ENCODE data around the gene DHX30.

DHX30 gene

DNA sequence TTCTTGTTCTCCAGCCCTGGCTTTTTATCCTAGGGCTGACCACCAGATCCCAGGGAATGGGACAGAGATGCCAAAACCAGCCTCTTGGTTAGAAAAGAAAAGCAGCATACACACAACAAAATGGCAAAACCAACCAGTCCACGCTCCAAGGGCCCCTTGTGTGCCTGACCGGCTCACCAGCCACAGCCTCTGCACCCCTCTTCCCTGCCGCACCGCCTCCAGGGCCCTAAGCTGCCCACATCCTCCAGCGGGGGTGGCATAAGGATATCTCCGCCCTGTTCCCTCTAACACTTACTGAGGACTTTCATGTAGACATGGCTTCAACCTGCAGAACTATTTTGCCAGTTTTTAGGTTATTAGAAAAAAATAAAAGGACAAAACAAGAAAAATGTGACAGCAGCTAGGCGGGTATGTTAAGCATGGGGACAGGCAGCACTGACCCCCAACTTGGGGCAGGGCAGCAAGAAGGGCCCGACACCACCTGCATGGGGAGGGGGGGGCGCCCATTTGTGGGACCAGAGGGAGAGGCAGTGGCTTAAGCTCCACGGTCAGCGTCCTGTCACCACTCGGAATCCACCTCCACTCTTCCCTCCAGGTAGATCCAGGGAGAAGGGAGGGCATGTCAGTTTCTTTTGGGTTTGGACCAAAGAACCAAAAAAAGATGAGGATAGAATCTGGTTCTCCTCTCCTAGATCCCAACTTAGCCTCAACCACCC lies 49.1 kb downstream of the DHX30 start:
- DNase-seq (ENCODE audit: low read depth, low spot score) = no peak

DNA sequence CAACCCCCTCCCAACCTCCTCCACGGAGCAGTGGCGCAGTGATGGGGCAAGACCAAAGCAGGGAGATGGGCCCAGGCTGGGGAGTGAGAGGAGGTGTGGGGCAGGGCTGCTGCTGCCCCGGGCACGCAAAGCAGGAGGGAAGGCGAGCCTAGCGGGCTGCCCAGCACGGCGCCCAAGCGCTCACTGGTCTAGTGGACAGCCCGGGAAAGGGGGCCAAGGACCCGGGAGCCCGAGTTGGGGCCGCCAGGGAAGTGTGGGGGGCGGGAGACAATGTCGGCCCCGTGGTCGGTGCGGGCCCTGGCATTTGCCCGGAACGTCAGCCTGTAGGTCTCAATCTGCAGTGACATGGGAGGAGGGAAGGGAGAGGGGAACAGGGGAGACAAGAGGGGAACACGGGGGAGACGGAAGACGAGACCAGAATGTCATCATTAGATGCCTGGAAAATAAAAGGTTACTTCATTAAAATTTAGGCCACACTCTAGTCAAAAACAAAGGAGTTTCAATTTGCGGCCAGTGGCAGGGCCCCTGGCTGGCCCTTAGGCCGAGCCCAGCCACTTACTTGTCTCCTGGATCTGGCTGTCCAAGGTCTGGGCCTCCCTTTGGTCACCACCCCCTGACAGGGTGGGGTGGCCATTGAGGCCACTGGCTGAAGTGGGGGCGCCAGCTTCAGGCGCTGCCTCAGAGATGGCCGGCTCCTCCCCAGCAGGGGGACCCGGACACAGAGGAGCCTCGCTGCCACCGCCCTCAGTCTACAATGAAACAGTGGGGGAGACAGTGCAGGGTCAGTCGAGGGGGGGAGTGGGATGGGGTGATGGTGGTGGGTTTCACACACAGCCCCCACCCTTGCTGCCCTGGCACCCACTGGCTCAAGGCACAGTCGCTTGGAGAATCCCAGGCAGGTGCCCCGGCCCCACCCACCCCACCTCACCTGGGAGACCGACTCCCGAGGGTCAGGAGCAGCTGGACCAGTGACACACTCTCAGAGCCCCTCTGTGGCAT lies 50.0 kb downstream of the DHX30 start:
- DNase-seq (ENCODE audit: low read depth, low spot score) = no peak

GRCh38 chr3:47854267-47854666 lies 51.3 kb downstream of the DHX30 start:
- DNase-seq (ENCODE audit: low read depth, low spot score) = no peak

DNA sequence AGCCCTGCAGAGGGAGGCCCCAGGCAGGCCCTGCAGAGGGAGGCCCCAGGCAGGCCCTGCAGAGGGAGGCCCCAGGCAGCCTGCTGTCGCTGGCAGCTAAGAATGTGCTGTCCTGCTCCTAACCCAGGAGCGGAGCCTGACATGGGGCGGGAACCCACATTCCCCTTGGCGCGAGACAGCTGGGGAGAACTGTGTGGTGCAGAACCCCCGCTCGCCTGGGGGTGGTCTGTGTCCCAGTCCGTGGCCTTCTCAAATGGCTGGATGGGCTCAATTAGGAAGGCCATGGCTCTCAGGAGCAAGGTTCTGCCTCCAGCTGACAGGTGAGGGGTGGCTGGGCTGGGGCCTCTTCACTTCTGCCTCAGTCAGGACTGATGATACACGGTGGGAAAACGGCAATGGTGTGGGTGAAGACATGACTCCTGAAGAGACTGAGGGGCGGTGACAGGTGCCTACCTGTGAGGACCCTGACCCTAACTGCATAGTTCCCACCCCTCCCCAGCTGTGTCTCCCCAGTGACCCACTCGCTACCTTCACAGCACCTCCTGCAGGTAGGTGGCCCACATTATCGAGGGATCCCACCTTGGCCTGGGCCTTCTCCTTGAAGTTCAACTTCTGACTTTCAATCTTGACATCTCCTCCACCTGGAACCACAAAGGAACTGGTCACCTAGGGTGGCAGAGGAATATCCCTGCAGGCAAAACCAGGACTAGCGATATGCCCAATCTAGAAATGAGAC lies 52.0 kb downstream of the DHX30 start:
- no peak for DNase-seq (ENCODE audit: low read depth, low spot score)

DNA sequence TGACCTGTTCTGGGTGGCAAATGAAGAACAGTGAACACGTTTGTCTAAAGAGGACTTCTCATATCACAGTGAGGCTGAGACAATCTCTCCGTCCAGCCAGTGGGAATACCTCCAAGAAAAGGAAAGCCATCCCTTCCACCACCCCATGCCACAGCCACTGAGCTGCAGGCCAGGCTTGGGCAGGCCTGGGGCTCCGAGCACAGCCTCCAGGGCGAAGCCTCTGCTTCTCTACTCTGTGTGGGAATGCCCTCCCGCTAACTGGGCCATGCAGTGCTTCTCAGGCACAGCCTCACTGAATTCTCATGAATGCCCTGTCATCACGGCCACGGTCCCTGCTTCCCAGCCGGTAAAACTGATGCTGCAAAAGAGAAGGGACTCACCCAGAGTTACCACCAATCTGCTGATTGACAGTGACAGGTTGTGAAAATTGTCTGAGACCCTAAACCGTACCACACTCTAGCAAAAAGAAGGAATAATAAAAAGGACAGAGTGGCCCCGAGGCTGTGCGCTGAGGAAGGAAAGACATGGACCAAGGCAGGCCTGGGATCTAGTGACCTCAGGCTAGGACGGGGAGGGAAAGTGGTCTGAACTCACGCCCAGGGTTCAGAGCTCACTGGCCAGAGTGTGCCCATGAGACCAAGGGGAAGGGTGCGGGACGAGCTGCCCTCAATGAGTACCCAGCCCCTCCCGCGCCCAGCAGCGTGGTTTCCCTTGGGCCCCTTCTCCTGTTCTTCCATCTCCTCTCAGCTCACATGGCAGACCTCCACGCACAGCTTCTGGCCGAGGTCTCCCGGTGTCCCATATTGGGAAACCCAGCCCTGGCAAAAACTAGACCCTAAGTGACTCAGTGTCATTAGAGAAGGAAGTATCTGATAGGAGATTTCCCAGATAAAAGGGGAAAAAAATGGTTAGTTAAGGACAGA lies 52.8 kb downstream of the DHX30 start:
- no peak for DNase-seq (ENCODE audit: low read depth, low spot score)

- no peak for DNase-seq (ENCODE audit: low read depth, low spot score)
Measured at GRCh38 chr3:47856669-47857068, 53.7 kb downstream of the DHX30 start.

- no peak for DNase-seq (ENCODE audit: low read depth, low spot score)
Measured at GRCh38 chr3:47857151-47857550, 54.2 kb downstream of the DHX30 start.

DNA sequence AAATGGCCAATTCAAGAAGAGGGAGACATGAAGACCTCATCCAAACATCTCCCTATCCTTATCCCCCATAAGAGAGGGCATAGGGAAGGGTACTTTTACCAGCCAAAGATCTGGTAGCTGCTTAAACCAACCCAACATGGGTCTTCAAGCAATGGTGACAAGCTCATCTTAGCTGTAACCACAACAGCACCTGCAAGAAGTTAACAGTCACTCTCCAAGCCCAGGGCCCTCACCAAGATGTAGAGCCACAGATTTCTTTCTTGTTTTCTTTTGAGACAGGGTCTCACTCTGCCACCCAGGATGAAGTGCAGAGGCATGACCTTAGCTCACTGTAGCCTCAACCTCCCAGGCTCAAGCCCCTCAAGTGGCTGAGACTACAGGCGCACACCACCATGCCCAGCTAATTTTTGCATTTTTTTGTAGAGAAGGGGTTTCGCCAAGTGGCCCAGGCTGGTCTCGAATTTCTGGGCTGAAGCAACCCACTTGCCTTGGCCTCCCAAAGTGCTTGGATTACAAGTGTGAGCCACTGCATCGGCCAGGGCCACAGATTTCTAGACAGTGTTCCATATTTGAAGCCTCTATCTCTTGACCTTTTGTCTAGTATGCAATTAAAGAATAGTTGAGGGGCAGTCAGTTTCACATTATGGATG lies 57.1 kb downstream of the DHX30 start:
- DNase-seq (ENCODE audit: low read depth, low spot score) = no peak

DNA sequence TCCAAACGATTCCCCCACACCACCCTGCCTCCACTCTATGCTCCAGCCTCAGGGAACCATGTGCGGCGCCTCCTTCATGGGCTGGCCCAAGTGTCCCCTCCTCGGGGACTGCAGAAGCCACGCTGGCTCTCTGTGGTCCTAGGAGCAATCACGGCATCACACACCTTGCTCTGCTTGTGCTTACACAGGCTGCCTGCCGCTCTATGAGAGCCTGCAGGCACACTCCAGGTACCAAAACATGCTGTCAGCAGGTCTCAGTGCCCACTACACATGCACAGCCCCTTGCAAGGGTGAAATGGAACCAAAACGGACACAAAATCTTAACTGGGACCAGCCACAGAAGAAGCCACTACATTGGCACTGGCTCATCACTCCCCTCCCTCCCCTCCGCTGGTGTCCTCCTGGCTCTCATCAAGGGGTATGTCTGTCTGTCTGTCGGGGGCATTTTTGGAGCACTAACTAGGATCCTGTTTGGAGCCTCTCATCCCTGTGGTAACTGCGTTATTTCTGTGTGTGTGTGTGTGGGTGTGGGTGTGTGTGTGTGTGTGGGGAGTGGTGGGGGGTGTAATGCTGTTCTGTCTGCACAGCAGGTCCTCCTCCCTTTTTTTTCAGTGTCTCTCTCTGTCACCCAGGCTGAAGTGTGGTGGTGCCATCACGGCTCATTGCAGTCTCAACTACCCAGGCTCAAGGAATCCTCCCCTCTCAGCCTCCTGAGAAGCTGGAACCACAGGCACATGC lies 60.6 kb downstream of the DHX30 start:
- DNase-seq (ENCODE audit: low read depth, low spot score) = no peak

DNA sequence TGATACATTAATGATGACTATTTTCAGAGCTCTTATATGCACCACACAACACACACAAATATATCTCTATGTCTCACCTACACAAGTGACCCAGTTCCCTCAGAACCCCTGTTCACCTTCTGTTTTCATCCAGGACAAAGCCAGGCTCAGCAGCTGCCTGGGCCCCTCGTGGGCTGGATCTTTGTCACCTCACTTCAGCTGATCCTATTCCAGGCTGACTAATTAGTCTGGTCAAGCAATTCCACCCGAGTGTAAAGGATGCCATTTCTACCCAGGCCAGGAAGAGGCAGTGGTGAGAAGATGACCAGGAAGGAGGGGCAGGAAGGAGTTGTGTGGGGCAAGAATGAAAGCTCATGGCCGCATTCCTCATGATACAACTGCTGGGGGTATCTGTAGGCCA lies 62.3 kb downstream of the DHX30 start:
- no peak for DNase-seq (ENCODE audit: low read depth, low spot score)

GRCh38 chr3:47867451-47868044 lies 64.6 kb downstream of the DHX30 start:
- DNase-seq (ENCODE audit: low read depth, low spot score) = no peak

DNA sequence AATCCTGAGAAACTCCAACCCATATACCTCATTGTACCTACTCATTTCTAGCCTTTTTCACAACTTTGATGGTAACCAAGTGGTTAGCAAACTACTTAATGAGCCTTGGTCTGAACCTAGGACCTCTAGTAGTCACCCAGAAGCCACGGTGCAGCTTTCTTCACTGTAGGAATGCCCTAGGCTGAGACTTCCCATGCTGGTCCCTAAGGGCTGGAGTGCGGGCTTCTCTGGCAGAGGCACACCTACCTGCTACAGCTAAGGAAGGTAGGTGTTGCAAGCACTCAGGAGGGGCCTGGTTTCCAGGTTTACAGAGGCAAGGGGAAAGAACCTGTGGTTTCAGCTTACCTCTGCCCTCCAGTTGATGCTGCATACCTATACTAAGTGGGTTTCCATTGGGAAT lies 65.4 kb downstream of the DHX30 start:
- no peak for DNase-seq (ENCODE audit: low read depth, low spot score)

- DNase-seq (ENCODE audit: low read depth, low spot score) = no peak
Measured at GRCh38 chr3:47870156-47870555, 67.2 kb downstream of the DHX30 start.

DNA sequence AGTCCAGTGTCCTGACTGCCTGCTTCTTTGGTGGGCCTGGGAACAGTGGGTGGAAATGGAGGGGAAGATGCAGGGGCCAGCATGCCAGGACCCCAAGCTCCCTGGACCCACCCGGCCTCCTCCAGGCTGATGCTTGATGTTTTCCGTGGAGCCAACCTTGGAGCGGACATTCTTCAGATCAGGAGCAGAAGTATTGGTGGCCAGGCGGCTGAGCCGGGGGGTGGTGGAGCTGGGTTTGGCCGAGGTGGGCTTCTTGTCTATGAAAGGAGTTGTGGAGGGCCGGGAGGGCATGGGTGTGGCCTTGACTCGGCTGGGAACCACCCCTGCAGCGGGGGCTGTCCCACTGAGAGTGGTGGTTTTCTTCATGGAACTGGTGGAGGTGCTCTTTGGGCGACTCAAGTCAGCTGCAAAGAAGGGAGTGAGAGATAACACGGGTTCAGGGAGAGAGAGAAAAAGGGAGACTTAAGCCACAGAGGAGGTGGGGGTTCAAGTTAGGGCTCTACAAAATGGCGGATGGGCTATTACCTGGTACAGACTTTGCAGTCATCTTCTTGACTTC lies 67.8 kb downstream of the DHX30 start:
- DNase-seq (ENCODE audit: low read depth, low spot score) = no peak

DNA sequence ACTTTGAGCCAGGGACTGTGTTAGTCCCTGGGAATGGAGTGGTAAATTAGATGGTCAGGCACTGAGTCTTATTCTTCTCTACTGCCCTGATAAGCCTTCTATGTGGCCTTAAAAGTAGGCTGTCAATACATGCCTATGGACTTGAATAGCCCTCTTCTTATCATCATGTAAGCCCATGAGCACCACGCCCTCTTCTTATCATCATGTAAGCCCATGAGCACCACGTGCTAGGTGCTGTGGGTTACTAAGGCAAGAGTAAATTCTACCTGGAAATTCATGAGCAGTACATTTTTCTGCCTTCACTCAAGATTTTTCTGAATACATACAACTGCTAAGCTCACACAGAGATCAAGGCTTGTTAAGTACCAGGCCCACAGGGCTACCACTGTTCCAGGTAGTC lies 68.5 kb downstream of the DHX30 start:
- no peak for DNase-seq (ENCODE audit: low read depth, low spot score)

DNA sequence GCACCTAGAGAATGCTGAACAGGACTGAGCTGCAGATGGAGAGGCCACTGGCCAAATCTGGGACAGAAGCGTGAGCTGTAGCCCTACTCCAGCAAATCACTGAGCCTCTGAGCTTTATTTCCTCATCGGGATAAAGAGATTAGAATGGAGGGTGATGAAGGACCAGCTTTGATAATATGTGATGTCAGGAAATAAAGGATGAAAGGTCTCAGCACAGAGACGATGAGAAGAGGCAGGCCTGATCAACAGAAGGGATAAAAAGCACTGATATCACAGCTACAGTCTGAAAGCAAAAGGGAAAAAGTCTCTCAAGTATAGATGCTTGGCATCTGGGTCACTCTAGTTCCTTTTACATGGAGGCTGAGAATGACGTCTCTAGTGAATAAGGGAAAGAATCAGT lies 70.0 kb downstream of the DHX30 start:
- DNase-seq (ENCODE audit: low read depth, low spot score) = no peak

GRCh38 chr3:47874438-47874837 lies 71.5 kb downstream of the DHX30 start:
- DNase-seq (ENCODE audit: low read depth, low spot score) = no peak

GRCh38 chr3:47874913-47875312 lies 72.0 kb downstream of the DHX30 start:
- DNase-seq (ENCODE audit: low read depth, low spot score) = no peak

DNA sequence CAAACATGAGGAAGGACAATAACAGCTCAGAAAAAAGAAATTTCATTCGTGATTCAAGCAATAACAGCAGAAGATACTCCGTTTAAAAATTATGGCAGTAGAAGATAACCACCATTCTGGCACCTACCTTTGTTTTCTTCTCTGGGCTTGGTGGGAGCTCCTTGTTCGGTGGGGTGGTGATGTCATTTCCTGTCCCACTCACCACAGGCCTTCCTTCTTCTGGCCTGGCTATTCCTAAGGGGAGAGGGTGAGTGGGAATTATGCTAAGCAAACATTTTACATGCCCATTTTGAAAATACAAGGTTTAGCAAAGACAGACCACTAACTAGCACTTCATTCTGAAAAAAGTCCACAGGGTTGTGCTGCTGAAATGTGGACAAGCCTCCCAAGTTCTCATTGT lies 74.4 kb downstream of the DHX30 start:
- no peak for DNase-seq (ENCODE audit: low read depth, low spot score)
